PC-3 (cell line): ENCODE results near the gene PRPS1.

Experiments
- CTCF ChIP-seq: fragments of 300-600 bp; sonication (generic); conservative IDR thresholded peaks from 2 replicates; pipeline ENCODE4 v1.5.1; 2017; ENCODE audit warnings: antibody characterized with exemption, low read depth, mild to moderate bottlenecking, low read length
- EZH2 ChIP-seq: fragments of 300-600 bp; sonication (generic); IDR thresholded peaks from one replicate; pipeline ENCODE4 v1.6.1; 2017; ENCODE audit warnings: antibody characterized with exemption, mild to moderate bottlenecking, low read length; ENCODE audit not compliant: unreplicated experiment

- TF ChIP-seq CTCF (no peak), EZH2 (no peak)
Observed at GRCh38 chrX:107675823-107676555, 47.7 kb downstream of the PRPS1 start.
